Stimulated activated CD4-positive, alpha-beta T cell treated with anti-CD3 and anti-CD28 coated beads, TNF-alpha, amount 100 ng/mL, for 24 hours (primary cell): ENCODE data around the gene MICAL3.

Experiments used
- DNase-seq, 3 experiments: peaks; one replicate each; pipeline ENCODE4 v3.0.0-alpha.2; 2020; ENCODE audit warnings: low read depth in 3 of 3

Gene MICAL3

GRCh38 chr22:17794726-17795542, 229.4 kb downstream of the MICAL3 start:
- DNase-seq: no peak

GRCh38 chr22:17792854-17793434, 231.4 kb downstream of the MICAL3 start:
- no peak for DNase-seq

GRCh38 chr22:17792299-17792698, 232.1 kb downstream of the MICAL3 start:
- DNase-seq: no peak

- DNase-seq: no peak
These were observed 233.2 kb downstream of the MICAL3 start for GRCh38 chr22:17791196-17791595.

GRCh38 chr22:17789379-17790200, 234.8 kb downstream of the MICAL3 start:
- DNase-seq: no peak

- no peak for DNase-seq
These were observed 235.6 kb downstream of the MICAL3 start for GRCh38 chr22:17788528-17789378.

GRCh38 chr22:17787716-17788330, 236.5 kb downstream of the MICAL3 start:
- DNase-seq: no peak

GRCh38 chr22:17787241-17787640, 237.1 kb downstream of the MICAL3 start:
- no peak for DNase-seq

- DNase-seq: no peak
These were observed 237.8 kb downstream of the MICAL3 start for GRCh38 chr22:17786435-17787161.

- DNase-seq: peak; percentile 58 to 69 (median 60)
These were observed 238.9 kb downstream of the MICAL3 start for GRCh38 chr22:17785185-17786184.

- no peak for DNase-seq
These were observed 239.6 kb downstream of the MICAL3 start for GRCh38 chr22:17784776-17785175.

- DNase-seq: no peak
These were observed 240.4 kb downstream of the MICAL3 start for GRCh38 chr22:17783773-17784480.

- no peak for DNase-seq
These were observed 241.0 kb downstream of the MICAL3 start for GRCh38 chr22:17783312-17783711.

- no peak for DNase-seq
These were observed 241.7 kb downstream of the MICAL3 start for GRCh38 chr22:17782621-17783020.

GRCh38 chr22:17782158-17782557, 242.2 kb downstream of the MICAL3 start:
- DNase-seq: no peak

- DNase-seq: peak in 2 of 3 experiments; percentile 42 to 49
These were observed 242.9 kb downstream of the MICAL3 start for GRCh38 chr22:17781319-17782031.

- DNase-seq: no peak
These were observed 243.5 kb downstream of the MICAL3 start for GRCh38 chr22:17780741-17781318.
